Measurements from ENCODE around the gene LRRC45. TPM values are rescaled to one million over a fixed set of nuclear protein-coding genes. Genes with fewer than 3 reads are reported as not detected.

LRRC45 gene
- total and polyA plus RNA-seq, 2 experiments from 2014 or later = 16.1 to 40.7 TPM

DNA sequence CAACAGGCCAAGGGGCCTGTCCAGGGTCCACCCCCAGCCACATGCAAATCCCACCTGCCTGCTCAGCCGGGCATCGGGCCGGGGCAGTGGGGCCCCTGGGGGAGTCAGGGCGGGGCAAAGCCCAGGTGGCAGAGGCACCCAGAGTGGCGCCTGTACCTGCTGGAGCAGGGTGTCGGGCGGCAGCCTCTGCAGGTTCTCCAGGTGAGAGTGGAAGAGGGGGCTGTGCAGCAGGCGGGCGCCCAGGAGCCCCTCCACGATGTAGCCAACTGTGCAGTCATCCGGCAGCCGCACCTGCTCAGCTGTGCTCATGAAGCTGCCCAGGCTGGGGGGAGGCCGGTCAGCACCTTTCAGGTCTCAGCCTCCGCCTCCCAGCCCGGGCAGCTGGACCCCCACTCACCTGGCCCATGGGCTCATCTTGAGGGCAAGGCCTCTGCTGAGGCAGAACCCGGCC is 26.4 kb downstream of the LRRC45 start:
- H3K4me3 ChIP-seq = no peak overlapping the region
- H3K27ac ChIP-seq (ENCODE audit: low read depth) = no peak overlapping the region
- peaks cover 8% of the 10 kb centered on the region; the same call in 1 of the 2 replicates for H4K20me1 ChIP-seq (replicated peaks; ENCODE audit: insufficient read depth)
- no peak overlapping the region for H2AFZ ChIP-seq
- ATAC-seq = no peak
- no peaks in the 10 kb centered on the region; the same call in 2 of the 3 replicates for H3K4me1 Mint-ChIP-seq
- no peaks in the 10 kb centered on the region for H3K36me3 ChIP-seq (ENCODE audit: insufficient read depth)
- H3K27me3 Mint-ChIP-seq (ENCODE audit: insufficient read depth, low read depth, poor library complexity) = peaks cover 11% of the 10 kb centered on the region
- H3K36me3 Mint-ChIP-seq (ENCODE audit: low read depth) = peaks cover 8% of the 10 kb centered on the region
- no peaks in the 10 kb centered on the region for H3K9me2 ChIP-seq (ENCODE audit: insufficient read depth)
- peaks cover 9% of the 10 kb centered on the region; the same call in 1 of the 2 replicates for H3K79me2 ChIP-seq (replicated peaks; ENCODE audit: insufficient read depth)
- H3K9me3 Mint-ChIP-seq = no peaks in the 10 kb centered on the region
- no peak overlapping the region for H3K27ac Mint-ChIP-seq
- 0 out of 2 replicates have a peak, but pooled peaks cover 6% of the 10 kb centered on the region for H3F3A ChIP-seq (replicated peaks; ENCODE audit: low read depth)
- no peaks in the 10 kb centered on the region for H3K4me1 ChIP-seq (ENCODE audit: insufficient read depth)
- no peaks in the 10 kb centered on the region for H3K27me3 ChIP-seq (ENCODE audit: insufficient read depth)
- DNase-seq (ENCODE audit: low spot score) = no peak
- TF ChIP-seq, protein P1, sequence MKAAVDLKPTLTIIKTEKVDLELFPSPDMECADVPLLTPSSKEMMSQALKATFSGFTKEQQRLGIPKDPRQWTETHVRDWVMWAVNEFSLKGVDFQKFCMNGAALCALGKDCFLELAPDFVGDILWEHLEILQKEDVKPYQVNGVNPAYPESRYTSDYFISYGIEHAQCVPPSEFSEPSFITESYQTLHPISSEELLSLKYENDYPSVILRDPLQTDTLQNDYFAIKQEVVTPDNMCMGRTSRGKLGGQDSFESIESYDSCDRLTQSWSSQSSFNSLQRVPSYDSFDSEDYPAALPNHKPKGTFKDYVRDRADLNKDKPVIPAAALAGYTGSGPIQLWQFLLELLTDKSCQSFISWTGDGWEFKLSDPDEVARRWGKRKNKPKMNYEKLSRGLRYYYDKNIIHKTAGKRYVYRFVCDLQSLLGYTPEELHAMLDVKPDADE (IDR thresholded peaks at IDR 0.05) = no peak
- TF ChIP-seq, protein P2, sequence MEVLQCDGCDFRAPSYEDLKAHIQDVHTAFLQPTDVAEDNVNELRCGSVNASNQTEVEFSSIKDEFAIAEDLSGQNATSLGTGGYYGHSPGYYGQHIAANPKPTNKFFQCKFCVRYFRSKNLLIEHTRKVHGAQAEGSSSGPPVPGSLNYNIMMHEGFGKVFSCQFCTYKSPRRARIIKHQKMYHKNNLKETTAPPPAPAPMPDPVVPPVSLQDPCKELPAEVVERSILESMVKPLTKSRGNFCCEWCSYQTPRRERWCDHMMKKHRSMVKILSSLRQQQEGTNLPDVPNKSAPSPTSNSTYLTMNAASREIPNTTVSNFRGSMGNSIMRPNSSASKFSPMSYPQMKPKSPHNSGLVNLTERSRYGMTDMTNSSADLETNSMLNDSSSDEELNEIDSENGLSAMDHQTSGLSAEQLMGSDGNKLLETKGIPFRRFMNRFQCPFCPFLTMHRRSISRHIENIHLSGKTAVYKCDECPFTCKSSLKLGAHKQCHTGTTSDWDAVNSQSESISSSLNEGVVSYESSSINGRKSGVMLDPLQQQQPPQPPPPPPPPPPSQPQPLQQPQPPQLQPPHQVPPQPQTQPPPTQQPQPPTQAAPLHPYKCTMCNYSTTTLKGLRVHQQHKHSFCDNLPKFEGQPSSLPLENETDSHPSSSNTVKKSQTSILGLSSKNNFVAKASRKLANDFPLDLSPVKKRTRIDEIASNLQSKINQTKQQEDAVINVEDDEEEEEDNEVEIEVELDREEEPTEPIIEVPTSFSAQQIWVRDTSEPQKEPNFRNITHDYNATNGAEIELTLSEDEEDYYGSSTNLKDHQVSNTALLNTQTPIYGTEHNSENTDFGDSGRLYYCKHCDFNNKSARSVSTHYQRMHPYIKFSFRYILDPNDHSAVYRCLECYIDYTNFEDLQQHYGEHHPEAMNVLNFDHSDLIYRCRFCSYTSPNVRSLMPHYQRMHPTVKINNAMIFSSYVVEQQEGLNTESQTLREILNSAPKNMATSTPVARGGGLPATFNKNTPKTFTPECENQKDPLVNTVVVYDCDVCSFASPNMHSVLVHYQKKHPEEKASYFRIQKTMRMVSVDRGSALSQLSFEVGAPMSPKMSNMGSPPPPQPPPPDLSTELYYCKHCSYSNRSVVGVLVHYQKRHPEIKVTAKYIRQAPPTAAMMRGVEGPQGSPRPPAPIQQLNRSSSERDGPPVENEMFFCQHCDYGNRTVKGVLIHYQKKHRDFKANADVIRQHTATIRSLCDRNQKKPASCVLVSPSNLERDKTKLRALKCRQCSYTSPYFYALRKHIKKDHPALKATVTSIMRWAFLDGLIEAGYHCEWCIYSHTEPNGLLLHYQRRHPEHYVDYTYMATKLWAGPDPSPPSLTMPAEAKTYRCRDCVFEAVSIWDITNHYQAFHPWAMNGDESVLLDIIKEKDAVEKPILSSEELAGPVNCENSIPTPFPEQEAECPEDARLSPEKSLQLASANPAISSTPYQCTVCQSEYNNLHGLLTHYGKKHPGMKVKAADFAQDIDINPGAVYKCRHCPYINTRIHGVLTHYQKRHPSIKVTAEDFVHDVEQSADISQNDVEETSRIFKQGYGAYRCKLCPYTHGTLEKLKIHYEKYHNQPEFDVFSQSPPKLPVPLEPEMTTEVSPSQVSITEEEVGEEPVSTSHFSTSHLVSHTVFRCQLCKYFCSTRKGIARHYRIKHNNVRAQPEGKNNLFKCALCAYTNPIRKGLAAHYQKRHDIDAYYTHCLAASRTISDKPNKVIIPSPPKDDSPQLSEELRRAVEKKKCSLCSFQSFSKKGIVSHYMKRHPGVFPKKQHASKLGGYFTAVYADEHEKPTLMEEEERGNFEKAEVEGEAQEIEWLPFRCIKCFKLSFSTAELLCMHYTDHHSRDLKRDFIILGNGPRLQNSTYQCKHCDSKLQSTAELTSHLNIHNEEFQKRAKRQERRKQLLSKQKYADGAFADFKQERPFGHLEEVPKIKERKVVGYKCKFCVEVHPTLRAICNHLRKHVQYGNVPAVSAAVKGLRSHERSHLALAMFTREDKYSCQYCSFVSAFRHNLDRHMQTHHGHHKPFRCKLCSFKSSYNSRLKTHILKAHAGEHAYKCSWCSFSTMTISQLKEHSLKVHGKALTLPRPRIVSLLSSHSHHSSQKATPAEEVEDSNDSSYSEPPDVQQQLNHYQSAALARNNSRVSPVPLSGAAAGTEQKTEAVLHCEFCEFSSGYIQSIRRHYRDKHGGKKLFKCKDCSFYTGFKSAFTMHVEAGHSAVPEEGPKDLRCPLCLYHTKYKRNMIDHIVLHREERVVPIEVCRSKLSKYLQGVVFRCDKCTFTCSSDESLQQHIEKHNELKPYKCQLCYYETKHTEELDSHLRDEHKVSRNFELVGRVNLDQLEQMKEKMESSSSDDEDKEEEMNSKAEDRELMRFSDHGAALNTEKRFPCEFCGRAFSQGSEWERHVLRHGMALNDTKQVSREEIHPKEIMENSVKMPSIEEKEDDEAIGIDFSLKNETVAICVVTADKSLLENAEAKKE (CRISPR knock-in tag; IDR thresholded peaks at IDR 0.05) = no peak
- no peak for TF ChIP-seq STAT1 (IDR thresholded peaks at IDR 0.05; ENCODE audit: unreplicated experiment)
- TF ChIP-seq ZNF114 (CRISPR knock-in tag; IDR thresholded peaks at IDR 0.05) = no peak
- no peak for TF ChIP-seq NANOG (IDR thresholded peaks at IDR 0.05; ENCODE audit: borderline replicate concordance)
- no peak overlapping the region for H3K4me3 Mint-ChIP-seq
- no peak overlapping the region for H3K4me2 ChIP-seq
